ENCODE results near the gene ZDHHC9. TPM values are rescaled to one million over a fixed set of nuclear protein-coding genes. Genes with fewer than 3 reads are reported as not detected.

The ZDHHC9 gene
- total RNA-seq, 1 experiment from 2014 or later: 41.0 TPM

GRCh38 chrX:129842510-129843208 lies 1.0 kb downstream of the ZDHHC9 start:
- intact Hi-C loops (cut with micrococcal nuclease; ENCODE audit: unreplicated experiment): loop anchor here (5.0 kb wide), 1 partner anchor 65 kb away; the partner anchor contains the start of gene UTP14A
- H3K4me1 Mint-ChIP-seq (ENCODE audit: low read depth, unreplicated experiment): peaks cover 6% of the 10 kb centered on the region
- no peaks in the 10 kb centered on the region for H3K27me3 Mint-ChIP-seq (ENCODE audit: insufficient read depth, unreplicated experiment)
- ChIA-PET CTCF (no interaction called here), POLR2A (no interaction called here)
- peak overlapping the region; percentile 89 for H3K27ac Mint-ChIP-seq (ENCODE audit: unreplicated experiment)
- BruUV-seq (replicated peaks): TSS peak; percentile 33
- no peak for TF ChIP-seq CTCF (IDR thresholded peaks at IDR 0.05; ENCODE audit: insufficient read depth in 1 of 2, low read depth in 1 of 2, low read length in 1 of 2, severe bottlenecking in 1 of 2, unreplicated experiment in 1 of 2)
- H3K36me3 Mint-ChIP-seq (ENCODE audit: insufficient read depth, unreplicated experiment): peaks cover 26% of the 10 kb centered on the region
- Histone ChIP-seq H3K4me3 (ENCODE audit: low read depth, low read length) (peak overlapping the region; percentile 84), H3K9me3 (no peaks in the 10 kb centered on the region), H3K36me3 (ENCODE audit: control insufficient read depth, insufficient read depth, low read length) (no peaks in the 10 kb centered on the region), H3K4me1 (no peaks in the 10 kb centered on the region), H3K27me3 (replicated peaks; ENCODE audit: control insufficient read depth, insufficient read depth, low read length) (no peaks in the 10 kb centered on the region)
- H3K9me3 Mint-ChIP-seq (ENCODE audit: unreplicated experiment): no peaks in the 10 kb centered on the region
- H3K4me3 Mint-ChIP-seq (ENCODE audit: unreplicated experiment): peak overlapping the region; percentile 91
- peak in 1 of 2 experiments; percentile 23 for DNase-seq

GRCh38 chrX:129840344-129840743 lies 3.3 kb downstream of the ZDHHC9 start:
- Histone ChIP-seq H3K4me1 (no peaks in the 10 kb centered on the region), H3K4me3 (ENCODE audit: low read depth, low read length) (no peak overlapping the region), H3K9me3 (no peaks in the 10 kb centered on the region), H3K27me3 (replicated peaks; ENCODE audit: control insufficient read depth, insufficient read depth, low read length) (no peaks in the 10 kb centered on the region), H3K36me3 (ENCODE audit: control insufficient read depth, insufficient read depth, low read length) (no peaks in the 10 kb centered on the region)
- Mint-ChIP-seq H3K4me3 (ENCODE audit: unreplicated experiment) (no peak overlapping the region), H3K9me3 (ENCODE audit: unreplicated experiment) (no peaks in the 10 kb centered on the region), H3K27me3 (ENCODE audit: insufficient read depth, unreplicated experiment) (no peaks in the 10 kb centered on the region), H3K36me3 (ENCODE audit: insufficient read depth, unreplicated experiment) (peaks cover 26% of the 10 kb centered on the region), H3K4me1 (ENCODE audit: low read depth, unreplicated experiment) (peaks cover 6% of the 10 kb centered on the region), H3K27ac (ENCODE audit: unreplicated experiment) (no peak overlapping the region)
- DNase-seq: no peak
- no peak for TF ChIP-seq CTCF (IDR thresholded peaks at IDR 0.05; ENCODE audit: insufficient read depth in 1 of 2, low read depth in 1 of 2, low read length in 1 of 2, severe bottlenecking in 1 of 2, unreplicated experiment in 1 of 2)
- BruUV-seq (replicated peaks): no TSS peak
- intact Hi-C loops (cut with micrococcal nuclease; ENCODE audit: unreplicated experiment): loop anchor here (5.0 kb wide), 1 partner anchor 67 kb away; the partner anchor contains the start of gene UTP14A
- ChIA-PET POLR2A (no interaction called here), CTCF (no interaction called here)

GRCh38 chrX:129836827-129837226 lies 6.9 kb downstream of the ZDHHC9 start:
- BruUV-seq (replicated peaks): no TSS peak
- intact Hi-C loops (cut with micrococcal nuclease; ENCODE audit: unreplicated experiment): no loop called here
- Mint-ChIP-seq H3K36me3 (ENCODE audit: insufficient read depth, unreplicated experiment) (peaks cover 21% of the 10 kb centered on the region), H3K4me3 (ENCODE audit: unreplicated experiment) (no peak overlapping the region), H3K27me3 (ENCODE audit: insufficient read depth, unreplicated experiment) (no peaks in the 10 kb centered on the region), H3K27ac (ENCODE audit: unreplicated experiment) (no peak overlapping the region), H3K9me3 (ENCODE audit: unreplicated experiment) (no peaks in the 10 kb centered on the region), H3K4me1 (ENCODE audit: low read depth, unreplicated experiment) (no peaks in the 10 kb centered on the region)
- POLR2A ChIA-PET: no interaction called here
- CTCF ChIA-PET: no interaction called here
- no peak for TF ChIP-seq CTCF (IDR thresholded peaks at IDR 0.05; ENCODE audit: insufficient read depth in 1 of 2, low read depth in 1 of 2, low read length in 1 of 2, severe bottlenecking in 1 of 2, unreplicated experiment in 1 of 2)
- H3K36me3 ChIP-seq (ENCODE audit: control insufficient read depth, insufficient read depth, low read length): no peaks in the 10 kb centered on the region
- H3K9me3 ChIP-seq: no peaks in the 10 kb centered on the region
- H3K4me1 ChIP-seq: no peaks in the 10 kb centered on the region
- no peak for DNase-seq
- no peak overlapping the region for H3K4me3 ChIP-seq (ENCODE audit: low read depth, low read length)
- no peaks in the 10 kb centered on the region for H3K27me3 ChIP-seq (replicated peaks; ENCODE audit: control insufficient read depth, insufficient read depth, low read length)
